Erythroblast (primary cell): Measurements from ENCODE around the gene HECW1.

Source experiments
- DNase-seq, 2 experiments: peaks; one replicate each; lab custom pipeline; 2025; lab: John Stamatoyannopoulos, UW
- GATA1 ChIP-seq: IDR thresholded peaks from 2 replicates; pipeline ENCODE4 v1.6.1; 2011; ENCODE audit warnings: low read depth, mild to moderate bottlenecking, control low read depth, low read length, moderate library complexity
- POLR2A ChIP-seq: IDR thresholded peaks from 2 replicates; pipeline ENCODE4 v1.6.1; 2011; ENCODE audit warnings: mild to moderate bottlenecking, low read length

HECW1 gene

DNA sequence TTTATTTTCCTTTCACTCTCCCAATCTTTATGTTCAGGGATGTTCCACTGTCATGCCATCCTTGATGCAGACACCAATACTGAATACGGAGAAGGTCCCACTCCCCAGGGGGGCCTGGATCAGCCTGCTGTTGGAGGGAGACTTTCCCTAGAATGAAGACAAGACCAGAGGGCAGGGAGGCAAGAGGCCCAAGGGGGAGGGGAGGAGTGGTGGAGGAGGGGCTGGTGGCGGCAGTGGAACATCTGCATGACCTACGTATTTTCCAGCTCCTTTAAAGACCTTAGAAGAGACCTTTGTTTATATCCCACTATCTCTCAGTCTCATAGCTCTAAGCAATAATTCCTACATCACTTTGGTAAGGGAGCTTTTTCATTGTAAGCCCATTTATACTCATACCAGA, 183.0 kb downstream of the HECW1 start:
- DNase-seq: no peak
- TF ChIP-seq GATA1 (no peak), POLR2A (no peak)

DNA sequence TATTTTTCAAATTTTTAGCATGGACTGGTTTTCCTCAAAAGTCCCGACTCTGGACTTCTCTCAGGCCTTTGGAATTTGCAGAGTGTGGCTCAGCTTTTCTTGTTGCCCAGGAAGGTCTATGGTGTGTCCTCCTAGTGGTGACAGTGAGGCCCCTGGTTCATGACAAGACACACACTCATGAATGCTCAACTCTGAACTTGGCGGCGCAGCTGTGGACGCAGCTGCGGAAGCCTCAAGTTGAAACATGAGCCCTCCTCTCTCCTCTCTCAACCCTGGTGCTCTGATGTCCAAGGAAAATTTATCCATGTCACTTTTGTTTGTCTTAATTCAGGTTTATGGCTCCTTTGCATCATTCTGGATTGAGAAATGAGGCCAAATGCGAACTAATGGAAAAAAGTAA, 183.9 kb downstream of the HECW1 start:
- no peak for DNase-seq

GRCh38 chr7:43298617-43299016, 186.2 kb downstream of the HECW1 start:
- DNase-seq: no peak
- no peak for TF ChIP-seq POLR2A
- no peak for TF ChIP-seq GATA1

More for the DNA sequence above, 183.9 kb downstream of the HECW1 start:
- TF ChIP-seq POLR2A (no peak), GATA1 (no peak)

DNA sequence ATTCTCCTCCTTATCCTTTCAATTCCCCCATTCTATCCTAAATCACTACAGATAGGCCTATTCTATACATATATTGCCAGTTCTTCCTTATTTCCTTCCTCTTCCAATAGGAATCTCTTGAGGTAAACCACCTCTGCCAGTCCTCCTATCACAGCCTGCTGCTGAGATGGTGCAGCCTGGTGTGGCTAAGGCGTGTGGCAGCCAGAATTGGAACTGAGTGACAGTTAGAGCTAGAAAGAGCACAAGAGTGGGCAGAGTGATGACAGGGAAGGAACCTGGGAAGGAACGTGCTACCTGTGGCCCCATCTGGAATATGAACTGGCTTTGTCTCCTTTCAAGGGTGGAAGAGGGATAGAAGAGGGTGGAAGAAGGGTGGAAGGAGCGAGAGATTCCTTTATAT, 187.7 kb downstream of the HECW1 start:
- DNase-seq: no peak
- no peak for TF ChIP-seq POLR2A
- TF ChIP-seq GATA1: no peak

DNA sequence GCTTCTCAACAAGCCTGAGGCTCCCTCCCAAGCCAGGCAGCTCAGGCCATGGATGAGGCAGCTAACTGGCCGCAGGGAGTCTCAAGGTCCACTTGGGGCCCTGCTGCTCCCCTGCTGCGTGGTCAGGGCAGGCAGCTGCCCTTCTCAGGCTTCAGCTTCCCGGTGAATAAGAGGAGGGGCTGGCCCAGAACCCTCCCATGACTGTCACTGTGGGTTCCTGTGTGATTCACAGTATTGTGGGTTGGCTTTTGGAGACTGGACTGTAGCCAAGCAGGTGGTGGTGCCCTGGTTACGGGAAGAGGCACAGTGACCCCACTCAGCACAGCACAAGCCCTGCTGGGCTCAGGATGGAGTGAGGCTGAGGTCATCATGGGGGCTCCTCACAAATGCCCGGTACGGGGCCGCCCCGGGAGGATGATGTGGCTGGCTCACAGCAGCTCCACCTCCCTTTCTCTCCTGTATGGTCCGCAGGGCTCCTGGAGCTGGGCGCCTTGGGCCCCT, 189.8 kb downstream of the HECW1 start:
- no peak for DNase-seq
- TF ChIP-seq POLR2A (no peak), GATA1 (no peak)

GRCh38 chr7:43302773-43303460, 190.5 kb downstream of the HECW1 start:
- TF ChIP-seq POLR2A: no peak
- TF ChIP-seq GATA1: no peak

DNA sequence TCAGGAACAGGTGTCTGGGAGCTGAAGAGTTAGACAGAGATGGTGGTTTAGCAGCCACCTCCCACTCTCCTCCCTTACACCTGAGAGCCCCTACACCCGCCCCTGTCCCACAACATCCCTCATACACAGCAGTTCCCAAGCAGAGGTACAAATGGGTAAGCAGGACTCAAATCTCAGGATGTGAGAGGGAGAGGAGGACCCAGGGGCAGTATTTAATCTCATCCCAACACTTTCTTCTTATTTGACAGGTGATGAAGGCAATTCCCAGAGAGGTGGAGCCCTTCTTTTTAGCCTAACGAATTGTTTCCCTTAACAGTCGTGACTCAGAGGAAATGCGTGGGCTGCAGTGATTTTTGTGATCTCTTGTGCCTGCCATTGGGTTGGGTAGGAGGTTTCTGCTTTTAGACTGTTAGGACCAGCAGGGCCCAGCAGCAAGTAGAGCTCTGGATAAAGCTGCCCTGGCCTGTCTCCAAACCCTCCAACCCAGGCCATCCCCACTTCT, 191.3 kb downstream of the HECW1 start:
- no peak for DNase-seq
- TF ChIP-seq GATA1 (no peak), POLR2A (no peak)

More at GRCh38 chr7:43302773-43303460, 190.5 kb downstream of the HECW1 start:
- DNase-seq: no peak

DNA sequence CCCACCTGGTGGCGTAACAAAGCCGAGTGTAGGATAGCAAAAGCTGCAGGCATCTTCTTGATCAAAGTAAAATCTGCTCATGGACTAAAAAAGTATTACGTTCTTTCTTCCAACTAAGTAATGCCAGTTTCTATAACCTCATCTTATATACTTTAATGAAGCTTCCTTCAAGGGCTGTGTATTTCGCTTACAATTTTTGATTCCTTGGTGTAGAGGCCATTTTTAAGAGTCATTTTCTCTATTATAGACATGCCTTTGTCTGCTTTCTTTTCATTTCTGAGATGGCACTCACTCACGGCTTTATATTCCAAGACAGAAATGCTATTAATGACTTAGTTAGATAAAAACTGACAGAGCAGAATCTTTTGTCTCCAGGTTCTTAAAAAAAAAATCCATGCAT, 194.0 kb downstream of the HECW1 start:
- TF ChIP-seq POLR2A: no peak
- no peak for TF ChIP-seq GATA1

DNA sequence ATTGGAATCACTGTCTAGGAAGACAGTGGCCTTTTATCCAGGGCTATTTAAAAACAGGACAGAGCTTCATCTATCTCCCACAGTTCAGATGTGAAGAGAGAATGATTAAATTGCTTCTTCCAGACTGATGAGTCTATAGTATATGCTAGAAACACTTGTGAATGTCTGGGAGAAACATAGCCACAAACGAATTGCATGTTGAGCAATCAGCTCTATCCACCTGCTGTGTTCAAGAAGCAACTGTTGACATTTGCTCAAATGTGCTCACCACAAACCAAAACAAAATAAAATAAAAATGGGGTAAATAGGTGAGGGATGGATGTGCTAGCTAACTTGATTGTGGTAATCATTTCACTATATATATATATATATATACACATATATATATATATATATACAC, 195.1 kb downstream of the HECW1 start:
- TF ChIP-seq POLR2A (no peak), GATA1 (no peak)
- no peak for DNase-seq

More for the DNA sequence above, 194.0 kb downstream of the HECW1 start:
- no peak for DNase-seq

DNA sequence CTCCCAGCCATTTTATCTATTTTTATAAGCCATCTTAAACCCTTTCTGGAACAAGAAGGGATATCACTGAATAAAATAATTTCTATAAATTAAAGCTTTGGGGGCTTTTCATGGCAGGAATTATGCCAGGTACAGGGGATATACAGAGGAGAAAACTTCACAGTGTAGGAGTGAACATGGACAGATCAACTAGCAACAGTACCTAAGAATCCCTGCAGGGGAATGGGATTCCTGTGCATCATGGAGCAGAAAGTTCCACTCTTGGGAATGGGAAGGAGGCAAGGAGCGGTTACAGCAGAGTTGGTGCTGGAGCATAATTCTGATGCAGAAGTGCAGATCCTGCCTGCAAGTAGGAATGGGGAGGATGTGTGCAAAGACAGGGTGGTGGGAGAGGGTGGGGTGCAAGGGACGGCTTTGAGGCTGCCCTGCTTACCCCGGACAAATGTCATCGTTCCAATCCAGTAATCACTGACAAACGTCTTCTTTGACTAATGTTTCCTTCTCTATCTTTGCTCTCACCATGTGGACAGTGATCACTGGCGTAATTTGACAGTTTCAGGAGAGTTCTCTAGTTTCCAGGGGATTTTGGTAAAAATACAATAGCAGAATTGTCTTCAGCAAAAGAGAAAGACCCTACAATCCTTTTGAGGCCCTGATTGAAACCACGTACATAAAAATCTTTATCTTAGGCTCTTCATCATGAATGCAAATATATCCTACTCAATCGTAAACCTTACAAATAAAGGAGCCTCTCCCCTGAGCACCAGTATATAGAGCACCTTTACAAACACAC, 196.7 kb downstream of the HECW1 start:
- no peak for DNase-seq
- TF ChIP-seq POLR2A (no peak), GATA1 (no peak)

DNA sequence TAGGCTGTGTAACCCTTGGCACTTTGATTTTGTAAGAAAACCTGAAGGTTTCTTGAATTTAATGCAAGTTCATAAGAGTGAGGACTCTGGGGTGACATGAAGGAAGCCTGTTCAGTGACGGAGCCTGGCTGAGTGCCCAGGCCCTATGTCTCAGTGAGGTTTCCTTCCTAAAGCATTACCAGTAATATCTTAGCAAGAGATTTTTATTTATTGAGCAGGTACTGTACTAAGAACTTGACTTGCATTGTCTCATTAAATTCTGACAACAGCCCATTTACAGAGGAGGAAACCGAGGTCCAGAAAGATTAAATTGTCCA, 197.2 kb downstream of the HECW1 start:
- TF ChIP-seq POLR2A (no peak), GATA1 (no peak)
- DNase-seq: no peak

DNA sequence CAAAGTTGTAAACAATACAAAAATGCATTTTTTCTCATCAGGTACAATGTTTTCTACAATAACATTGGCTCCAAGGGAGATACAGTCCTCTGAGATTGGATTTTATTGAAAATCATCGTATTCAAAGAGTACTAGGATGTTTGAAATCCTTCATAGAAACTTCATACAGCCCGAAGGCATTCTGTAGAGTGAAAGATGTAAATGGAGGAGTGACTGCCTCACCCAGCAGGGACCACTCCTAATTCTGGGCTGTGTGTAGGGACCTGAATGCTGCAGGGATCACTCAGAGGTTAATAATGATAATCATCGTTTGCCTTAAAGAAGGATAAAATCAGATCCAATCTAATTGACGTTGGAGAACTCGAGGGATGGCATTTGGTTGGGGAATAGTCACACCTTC, 198.6 kb downstream of the HECW1 start:
- no peak for DNase-seq
- no peak for TF ChIP-seq POLR2A
- no peak for TF ChIP-seq GATA1

GRCh38 chr7:43311694-43312093, 199.2 kb downstream of the HECW1 start:
- TF ChIP-seq POLR2A (no peak), GATA1 (no peak)
- no peak for DNase-seq

DNA sequence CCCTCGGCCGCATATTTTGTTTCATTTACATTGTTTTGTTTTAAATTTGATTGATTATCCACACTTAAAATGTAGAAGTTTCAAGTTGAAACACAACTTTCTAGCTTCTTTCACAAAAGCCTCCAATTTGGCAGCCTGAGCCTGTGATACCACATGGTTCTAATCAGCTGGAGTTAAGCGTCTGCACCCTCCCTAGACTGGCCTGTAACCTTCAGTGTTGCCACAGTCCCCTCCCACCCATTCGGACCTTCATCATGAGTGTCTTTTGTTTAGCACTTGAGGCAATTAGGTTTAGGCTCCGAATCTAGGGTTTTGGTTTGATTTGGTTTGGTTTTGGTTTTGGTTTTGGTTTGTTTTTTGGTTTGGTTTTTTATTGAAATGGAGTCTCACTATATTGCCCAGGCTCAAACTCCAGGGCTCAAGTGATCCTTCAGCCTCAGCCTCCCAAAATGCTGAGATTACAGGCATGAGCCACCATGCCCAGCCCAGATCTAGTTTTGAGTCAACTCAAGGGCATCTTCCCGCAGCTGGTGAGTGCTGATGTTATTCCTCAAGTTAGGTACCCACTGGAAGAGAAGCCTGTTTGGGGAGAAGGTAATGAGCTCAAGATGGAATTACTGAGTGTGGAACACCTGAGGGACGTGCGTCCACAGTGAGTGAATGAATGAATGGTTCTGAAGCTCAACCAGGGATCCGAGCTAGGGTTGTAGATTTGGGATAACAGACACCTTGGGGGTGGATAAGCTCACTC, 201.4 kb downstream of the HECW1 start:
- no peak for TF ChIP-seq POLR2A
- TF ChIP-seq GATA1: no peak
- no peak for DNase-seq
